ENCODE data around the gene ARHGAP26.

ARHGAP26 gene

GRCh38 chr5:142825378-142826089, 55.4 kb downstream of the ARHGAP26 start:
- DNase-seq (ENCODE audit: low spot score): no peak
- in situ Hi-C loops (cut with MboI; ENCODE audit: low pct_unique_long_range_greater_than_20kb, low sequenced_read_pairs, unreplicated experiment): no loop called here
- TF ChIP-seq CTCF (IDR thresholded peaks at IDR 0.05; ENCODE audit: extremely low read depth, insufficient read depth, missing control alignments): no peak

- in situ Hi-C loops (cut with MboI; ENCODE audit: low pct_unique_long_range_greater_than_20kb, low sequenced_read_pairs, unreplicated experiment): no loop called here
- no peak for TF ChIP-seq CTCF (IDR thresholded peaks at IDR 0.05; ENCODE audit: extremely low read depth, insufficient read depth, missing control alignments)
- no peak for DNase-seq (ENCODE audit: low spot score)
Observed at GRCh38 chr5:142826093-142826492, 55.9 kb downstream of the ARHGAP26 start.

- no peak for DNase-seq (ENCODE audit: low spot score)
- no peak for TF ChIP-seq CTCF (IDR thresholded peaks at IDR 0.05; ENCODE audit: extremely low read depth, insufficient read depth, missing control alignments)
- in situ Hi-C loops (cut with MboI; ENCODE audit: low pct_unique_long_range_greater_than_20kb, low sequenced_read_pairs, unreplicated experiment): no loop called here
Observed at GRCh38 chr5:142826741-142827492, 56.7 kb downstream of the ARHGAP26 start.

- in situ Hi-C loops (cut with MboI; ENCODE audit: low pct_unique_long_range_greater_than_20kb, low sequenced_read_pairs, unreplicated experiment): no loop called here
Observed at GRCh38 chr5:142827934-142828576, 57.9 kb downstream of the ARHGAP26 start.

GRCh38 chr5:142828797-142829535, 58.8 kb downstream of the ARHGAP26 start:
- no peak for DNase-seq (ENCODE audit: low spot score)
- in situ Hi-C loops (cut with MboI; ENCODE audit: low pct_unique_long_range_greater_than_20kb, low sequenced_read_pairs, unreplicated experiment): no loop called here
- no peak for TF ChIP-seq CTCF (IDR thresholded peaks at IDR 0.05; ENCODE audit: extremely low read depth, insufficient read depth, missing control alignments)

More at GRCh38 chr5:142827934-142828576, 57.9 kb downstream of the ARHGAP26 start:
- DNase-seq (ENCODE audit: low spot score): no peak
- no peak for TF ChIP-seq CTCF (IDR thresholded peaks at IDR 0.05; ENCODE audit: extremely low read depth, insufficient read depth, missing control alignments)

- no peak for DNase-seq (ENCODE audit: low spot score)
- in situ Hi-C loops (cut with MboI; ENCODE audit: low pct_unique_long_range_greater_than_20kb, low sequenced_read_pairs, unreplicated experiment): no loop called here
- no peak for TF ChIP-seq CTCF (IDR thresholded peaks at IDR 0.05; ENCODE audit: extremely low read depth, insufficient read depth, missing control alignments)
Observed at GRCh38 chr5:142829801-142830220, 59.6 kb downstream of the ARHGAP26 start.
